Skin of body (tissue), 2 donors: ENCODE data around the gene KCNS1. TPM values are rescaled to one million over a fixed set of nuclear protein-coding genes. Genes with fewer than 3 reads are reported as not detected.

Experiments
- DNase-seq: peaks from one replicate; lab custom pipeline; 2025; lab: John Stamatoyannopoulos, UW
- total RNA-seq: library from RNA; depleted of rRNA; stranded (reverse); fragments of >200 nt; gene quantifications from one replicate; pipeline ENCODE4 v1.2.3, GENCODE V29; 2014

The KCNS1 gene
- total RNA-seq, 1 donor from 2014 or later = 0.49 TPM

GRCh38 chr20:45051204-45052060 lies 49.5 kb downstream of the KCNS1 start:
- no peak for DNase-seq

DNA sequence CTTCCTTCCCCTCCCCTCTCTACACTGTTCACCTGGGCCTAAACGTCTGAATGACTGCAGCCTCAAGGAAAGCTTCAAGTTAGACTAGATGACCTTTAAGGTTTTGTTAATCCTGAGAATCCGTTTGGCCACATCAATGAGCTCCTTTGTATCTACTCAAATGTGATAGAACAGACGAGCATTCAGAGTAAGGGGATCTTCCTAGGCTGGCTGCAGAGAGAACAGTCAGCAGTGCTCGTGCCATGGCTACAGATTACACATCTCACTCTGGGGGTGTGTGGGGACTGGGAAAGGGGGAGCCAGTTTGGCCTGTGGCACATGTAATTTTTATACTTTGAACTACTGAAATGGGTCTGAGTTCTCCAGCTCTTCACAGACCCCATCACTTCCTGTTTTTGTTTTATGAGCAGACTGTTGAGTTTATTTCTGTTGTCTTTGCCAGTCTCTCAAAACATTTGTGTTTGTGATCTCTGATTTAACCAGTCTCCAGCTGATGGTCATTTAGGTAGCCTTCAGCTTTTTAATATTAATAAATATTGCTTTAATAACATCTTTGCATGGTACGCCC lies 50.9 kb downstream of the KCNS1 start:
- no peak for DNase-seq

- DNase-seq = no peak
Observed at GRCh38 chr20:45049438-45049837, 51.5 kb downstream of the KCNS1 start.

- no peak for DNase-seq
Observed at GRCh38 chr20:45047581-45048119, 53.3 kb downstream of the KCNS1 start.

DNA sequence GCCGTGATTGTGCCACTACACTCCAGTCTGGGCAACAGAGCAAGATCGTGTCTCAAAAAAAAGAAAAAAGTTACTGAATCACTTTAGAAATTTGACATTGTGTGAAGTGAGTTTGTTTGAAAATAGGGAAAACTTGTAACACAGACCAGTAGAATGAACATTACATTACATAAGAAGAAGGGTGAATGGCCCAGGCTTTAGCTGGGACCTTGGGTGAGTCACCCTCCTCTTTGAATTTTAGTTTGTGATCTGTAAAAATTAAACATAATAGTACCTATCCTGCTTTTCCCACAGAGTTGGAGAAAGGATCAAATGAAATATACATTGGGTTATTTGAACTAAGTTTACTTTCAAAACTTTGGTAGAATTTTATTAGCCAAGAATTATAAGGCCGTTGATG lies 56.3 kb downstream of the KCNS1 start:
- DNase-seq = no peak

- DNase-seq = peak; percentile 78
Observed at GRCh38 chr20:45044084-45044573, 56.8 kb downstream of the KCNS1 start.

DNA sequence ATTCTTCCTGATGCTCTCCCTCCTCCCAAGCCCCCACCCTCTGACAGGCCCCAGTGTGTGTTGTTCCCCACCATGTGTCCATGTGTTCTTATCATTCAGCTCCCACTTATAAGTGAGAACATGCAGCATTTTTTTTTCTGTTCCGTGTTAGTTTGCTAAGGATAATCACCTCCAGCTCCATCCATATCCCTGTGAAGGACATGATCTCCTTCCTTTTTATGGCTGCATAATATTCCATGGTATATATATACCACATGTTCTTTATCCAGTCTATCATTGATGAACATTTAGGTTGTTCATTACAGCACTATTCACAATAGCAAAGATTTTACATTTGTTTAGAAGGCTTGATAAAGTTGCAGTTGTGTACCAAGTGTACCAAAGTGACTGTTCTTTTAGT lies 57.9 kb downstream of the KCNS1 start:
- DNase-seq = no peak

Other genes with a start within 250 kb of the KCNS1 start
- 87.6 TPM for gene YWHAB, start 215.4 kb downstream of the KCNS1 start, total RNA-seq
- 18.3 TPM for gene PABPC1L, start 191.1 kb downstream of the KCNS1 start, total RNA-seq
- 4.8 TPM for gene TOMM34, start 140.7 kb downstream of the KCNS1 start, total RNA-seq
- gene STK4, start 134.6 kb downstream of the KCNS1 start, total RNA-seq = 28.3 TPM
- gene WFDC5, start 14.0 kb upstream of the KCNS1 start, total RNA-seq = 5.2 TPM
- gene WFDC12, start 23.3 kb upstream of the KCNS1 start, total RNA-seq = 1.1 TPM
- gene PI3, start 73.8 kb upstream of the KCNS1 start, total RNA-seq = 509 TPM
- gene SEMG1, start 105.9 kb upstream of the KCNS1 start, total RNA-seq = not detected
- not detected for gene SEMG2, start 120.2 kb upstream of the KCNS1 start, total RNA-seq
- 52.0 TPM for gene SLPI, start 153.4 kb upstream of the KCNS1 start, total RNA-seq
- gene RBPJL, start 205.7 kb upstream of the KCNS1 start, total RNA-seq = not detected
- gene MATN4, start 207.2 kb upstream of the KCNS1 start, total RNA-seq = 0.99 TPM
- gene SDC4, start 247.3 kb upstream of the KCNS1 start, total RNA-seq = 48.8 TPM